GM12878 (cell line): ENCODE results near the gene SLC38A5. TPM values are rescaled to one million over a fixed set of nuclear protein-coding genes. Genes with fewer than 3 reads are reported as not detected.

Experiments
- ATAC-seq: fragments of 200-7000 bp; cut with Tn5 transposase; 3 replicates; pipeline ENCODE4 v1.9.1; 2020; ENCODE audit warnings: mild to moderate bottlenecking, moderate library complexity
- BruUV-seq: library from RNA; stranded (reverse); fragments of 400-500 nt; replicated peaks from 2 replicates; lab custom pipeline; 2021; lab: Mats Ljungman, UMichigan
- CTCF ChIA-PET: fragments of 300-600 bp; sonication (Branson Sonifier 250); formaldehyde crosslinking; extraction: SDS; loops from one replicate; lab custom pipeline; 2021; ENCODE audit warnings: inconsistent platforms; lab: Yijun Ruan, JAX
- POLR2A ChIA-PET: fragments of 350-600 bp; formaldehyde crosslinking; extraction: SDS; loops from one replicate; lab custom pipeline; 2021; ENCODE audit warnings: inconsistent platforms; lab: Charles Lee
- RAD21 ChIA-PET: fragments of 300-600 bp; sonication (Branson Sonifier 250); formaldehyde crosslinking; loops from one replicate; lab custom pipeline; 2023; ENCODE audit warnings: antibody characterized with exemption; ENCODE audit not compliant: unreplicated experiment; lab: Charles Lee
- SMC1A ChIA-PET: fragments of 300-600 bp; sonication (Branson Sonifier 250); formaldehyde crosslinking; loops from one replicate; lab custom pipeline; 2023; ENCODE audit not compliant: unreplicated experiment, uncharacterized antibody; lab: Charles Lee
- DNase-seq: peaks from one replicate; pipeline ENCODE4 v3.0.0-alpha.2; 2011; ENCODE audit warnings: low read depth, low spot score
- FAIRE-seq: peaks from 3 replicates; lab custom pipeline; 2011; peaks lifted over from hg19 to GRCh38; lab: Jason Lieb, UNC
- H2AFZ ChIP-seq: 2 replicates; pipeline ENCODE4 v1.6.0; 2011; ENCODE audit warnings: low read depth, low read length, control low read depth; ENCODE audit not compliant: control insufficient read depth
- H3K27ac ChIP-seq: 2 replicates; pipeline ENCODE4 v1.5.1; 2011; ENCODE audit warnings: control low read depth; ENCODE audit not compliant: control insufficient read depth, insufficient read depth
- H3K27me3 ChIP-seq, 2 experiments: replicated peaks in 1 of 2; 2 replicates each; pipeline versions ENCODE4 v1.6.0 to v1.6.1; 2011; ENCODE audit warnings: low read length in 1 of 2; ENCODE audit not compliant: control insufficient read depth in 2 of 2, insufficient read depth in 2 of 2
- H3K36me3 ChIP-seq, 2 experiments: 2 replicates each; pipeline ENCODE4 v1.5.1; 2011; ENCODE audit warnings: low read length in 1 of 2; ENCODE audit not compliant: control insufficient read depth in 2 of 2, insufficient read depth in 2 of 2
- H3K4me1 ChIP-seq: 2 replicates; pipeline ENCODE4 v1.6.1; 2011; ENCODE audit warnings: mild to moderate bottlenecking, low read length, moderate library complexity, mixed read lengths; ENCODE audit not compliant: control insufficient read depth, insufficient read depth
- H3K4me2 ChIP-seq: 2 replicates; pipeline ENCODE4 v1.6.0; 2011; ENCODE audit warnings: control low read depth; ENCODE audit not compliant: control insufficient read depth, insufficient read depth
- H3K4me3 ChIP-seq: fragments of 200-600 bp; sonication (generic); 2 replicates; pipeline ENCODE4 v1.5.1; 2016
- H3K79me2 ChIP-seq: 2 replicates; pipeline ENCODE4 v1.6.0; 2011; ENCODE audit warnings: low read length; ENCODE audit not compliant: control insufficient read depth, insufficient read depth
- H3K9ac ChIP-seq: 2 replicates; pipeline ENCODE4 v1.8.0; 2011; ENCODE audit warnings: low read length, control low read depth, mixed read lengths; ENCODE audit not compliant: control insufficient read depth, insufficient read depth
- H3K9me3 ChIP-seq: replicated peaks from 3 replicates; pipeline ENCODE4 v1.5.1; 2011; ENCODE audit warnings: mild to moderate bottlenecking, low read length; ENCODE audit not compliant: control insufficient read depth, insufficient read depth
- H4K20me1 ChIP-seq: 2 replicates; pipeline ENCODE4 v1.6.0; 2011; ENCODE audit not compliant: control insufficient read depth, insufficient read depth
- EZH2 ChIP-seq: IDR thresholded peaks from 2 replicates; pipeline ENCODE4 v1.6.1; 2012; ENCODE audit warnings: low read depth, mild to moderate bottlenecking, control low read depth, inconsistent platforms, low read length, borderline replicate concordance; ENCODE audit not compliant: control insufficient read depth
- FOS ChIP-seq: IDR thresholded peaks from 3 replicates; pipeline ENCODE4 v1.6.1; 2011; ENCODE audit warnings: borderline replicate concordance; ENCODE audit not compliant: insufficient read length; ENCODE audit errors: extremely low read depth
- FOXK2 ChIP-seq: fragments of 450-650 bp; IDR thresholded peaks from 2 replicates; pipeline ENCODE4 v1.6.1; 2017; ENCODE audit warnings: mild to moderate bottlenecking, moderate library complexity
- HDAC2 ChIP-seq: fragments of 200-600 bp; sonication (generic); IDR thresholded peaks from 2 replicates; pipeline ENCODE4 v1.6.1; 2017
- IRF3 ChIP-seq: fragments of 450-650 bp; IDR thresholded peaks from 2 replicates; pipeline ENCODE4 v1.6.1; 2014; ENCODE audit warnings: mild to moderate bottlenecking
- NR2C2 ChIP-seq: IDR thresholded peaks from 2 replicates; pipeline ENCODE4 v1.6.1; 2011; ENCODE audit warnings: borderline replicate concordance, low read depth; ENCODE audit not compliant: control insufficient read depth, insufficient read length
- POLR2A ChIP-seq: IDR thresholded peaks from 2 replicates; pipeline ENCODE4 v1.6.1; 2011; ENCODE audit warnings: low read depth, mild to moderate bottlenecking, low read length
- RAD51 ChIP-seq: fragments of 450-650 bp; IDR thresholded peaks from 2 replicates; pipeline ENCODE4 v1.6.1; 2016; ENCODE audit warnings: moderate library complexity, mild to moderate bottlenecking, inconsistent platforms
- SUPT20H ChIP-seq: IDR thresholded peaks from 2 replicates; pipeline ENCODE4 v1.6.1; 2011; ENCODE audit warnings: low read depth, mild to moderate bottlenecking, low read length, moderate library complexity, borderline replicate concordance; ENCODE audit not compliant: control insufficient read depth
- ZZZ3 ChIP-seq: IDR thresholded peaks from 2 replicates; pipeline ENCODE4 v1.6.1; 2011; ENCODE audit warnings: low read depth; ENCODE audit not compliant: control insufficient read depth, insufficient read length
- WGBS: methylation state at CpG from one replicate; pipeline ENCODE4 v1.1.6; 2016; ENCODE audit warnings: low lambda C conversion rate; ENCODE audit not compliant: insufficient replicate concordance, insufficient coverage; ENCODE audit errors: missing lambda C conversion rate; 5-methylcytosine and 5-hydroxymethylcytosine counted together
- in situ Hi-C: fragments of 300-500 bp; cut with MboI; formaldehyde crosslinking; loops from 9 replicates; pipeline ENCODE4 v1.14.3; 2018; ENCODE audit warnings: mixed read lengths
- intact Hi-C: fragments of 100-400 bp; cut with micrococcal nuclease; formaldehyde crosslinking; loops from one replicate; pipeline ENCODE4 v1.14.2; 2022; ENCODE audit not compliant: unreplicated experiment
- polyA plus RNA-seq, 11 experiments: library from polyadenylated mRNA; depleted of rRNA in 4 of 11; unstranded in 6 of 11; stranded (reverse) in 5 of 11; fragments of >200 nt; fragmentation: Nextera tagmentation in 4 of 11; fragmentation: Illumina TruSeq in 1 of 11; extraction: Ambion mirVana in 4 of 11; extraction: Trizol in 1 of 11; gene quantifications; 1 replicate in 1 of 11; 2 replicates in 10 of 11; pipeline versions ENCODE4 v1.2.1 to v1.2.3, GENCODE V29; 2011 to 2016; ENCODE audit warnings: inconsistent platforms in 2 of 11, missing spikeins in 2 of 11, low read depth in 1 of 11
- total RNA-seq, 4 experiments: library from RNA; depleted of rRNA in 3 of 4; stranded (reverse); fragments of >200 nt in 3 of 4; fragmentation: Illumina TruSeq in 1 of 4; extraction: Trizol in 1 of 4; gene quantifications; 2 replicates each; pipeline versions ENCODE4 v1.2.1 to v1.2.3, GENCODE V29; 2013 to 2021

SLC38A5 gene
- total and polyA plus RNA-seq, 10 of the 15 experiments (the other 5 are each of a cell fraction or from before 2014, with no cell fraction given) = 4.2 to 108 (median 70.6) TPM

- no peak overlapping the region for H2AFZ ChIP-seq
- H3K9me3 ChIP-seq = no peaks in the 10 kb centered on the region
- intact Hi-C loops (no loop called here), in situ Hi-C loops (no loop called here)
- peaks cover 4% of the 10 kb centered on the region; the same call in 1 of the 2 replicates for H3K4me1 ChIP-seq
- ChIA-PET RAD21 (no interaction called here), SMC1A (no interaction called here), CTCF (no interaction called here), POLR2A (no interaction called here)
- TF ChIP-seq SUPT20H (no peak), ZZZ3 (no peak), EZH2 (no peak), FOXK2 (no peak), RAD51 (no peak), FOS (no peak), HDAC2 (no peak), POLR2A (no peak), IRF3 (no peak), NR2C2 (no peak)
- FAIRE-seq (no peak), ATAC-seq (no peak), DNase-seq (no peak)
- no peaks in the 10 kb centered on the region for H3K36me3 ChIP-seq
- no peak overlapping the region for H3K27ac ChIP-seq
- no peak overlapping the region for H3K9ac ChIP-seq
- BruUV-seq = no TSS peak
- 79% methylated on average over 10 of the region's 10 CpGs for WGBS
- no peaks in the 10 kb centered on the region for H4K20me1 ChIP-seq
- H3K27me3 ChIP-seq = no peaks in the 10 kb centered on the region
- no peak overlapping the region for H3K4me3 ChIP-seq
- H3K4me2 ChIP-seq = no peak overlapping the region
- no peaks in the 10 kb centered on the region for H3K79me2 ChIP-seq
Observed at GRCh38 chrX:48515842-48516241, 45.8 kb upstream of the SLC38A5 start.
